ENCODE results near the gene SERINC5.
"Not testable (repeated sequence)": the region's sequence is repeated elsewhere in the genome, so short reads cannot be mapped to it uniquely, and the experiment has no call there.

Gene SERINC5

DNA sequence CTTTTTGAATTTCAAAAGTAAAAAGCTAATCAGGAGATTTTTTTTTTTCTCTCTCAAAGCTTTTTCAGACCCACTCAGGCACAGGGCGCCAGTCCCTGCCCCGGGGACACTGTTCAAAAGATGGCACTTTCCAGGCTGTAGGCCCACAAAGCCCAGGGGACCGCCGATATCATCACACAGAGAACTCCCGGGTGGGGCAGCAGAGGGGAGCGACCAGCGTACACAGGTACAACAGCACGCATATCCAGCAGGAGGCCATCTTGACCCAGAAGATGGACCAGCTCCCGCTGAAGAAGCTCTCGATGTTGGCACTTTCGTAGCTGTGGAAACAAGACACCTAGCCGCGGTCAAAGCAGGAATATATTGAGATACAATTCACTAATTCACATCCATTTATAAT, 112.4 kb downstream of the SERINC5 start:
- in situ Hi-C loops (cut with HindIII; ENCODE audit: low sequenced_read_pairs) = no loop called here

DNA sequence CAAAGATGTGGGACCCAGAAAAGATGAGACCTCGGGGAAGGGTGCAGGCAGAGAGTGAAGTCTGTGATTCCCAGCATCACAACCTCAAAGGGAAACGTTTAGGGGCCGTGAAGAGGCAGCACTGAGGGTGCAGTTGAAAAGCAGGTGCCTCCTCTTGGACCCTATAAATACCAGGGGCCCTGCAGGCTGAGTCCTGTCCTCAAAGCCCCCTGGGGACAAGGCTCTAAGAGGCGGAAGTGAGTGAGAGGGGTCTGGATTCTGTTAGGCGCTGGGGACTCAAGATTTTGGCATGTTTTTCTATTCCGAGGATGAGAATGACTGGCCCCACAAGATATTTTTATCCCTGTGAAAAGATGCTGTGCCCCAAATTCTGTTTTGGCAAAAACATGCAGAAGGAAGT, 112.9 kb downstream of the SERINC5 start:
- in situ Hi-C loops (cut with HindIII; ENCODE audit: low sequenced_read_pairs) = no loop called here

DNA sequence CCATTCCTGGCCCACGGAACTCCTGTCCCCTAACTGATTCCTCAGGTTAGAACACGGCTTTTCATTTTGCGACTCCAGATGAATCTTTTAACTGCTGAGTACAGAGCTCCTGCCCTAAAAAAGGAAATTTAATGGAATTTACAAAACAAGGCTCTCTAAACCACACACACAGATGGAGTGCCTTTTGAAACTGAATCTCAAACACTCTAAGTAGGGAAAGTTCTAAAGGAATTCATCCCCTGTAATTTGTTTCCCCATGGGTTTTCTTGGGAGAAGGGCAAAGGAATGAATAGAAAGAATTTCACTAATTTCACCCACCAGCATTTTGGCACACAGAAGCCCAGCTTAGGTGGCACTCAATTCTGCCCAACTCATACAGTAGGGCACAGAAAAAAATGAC, 114.2 kb downstream of the SERINC5 start:
- in situ Hi-C loops (cut with HindIII; ENCODE audit: low sequenced_read_pairs) = no loop called here

DNA sequence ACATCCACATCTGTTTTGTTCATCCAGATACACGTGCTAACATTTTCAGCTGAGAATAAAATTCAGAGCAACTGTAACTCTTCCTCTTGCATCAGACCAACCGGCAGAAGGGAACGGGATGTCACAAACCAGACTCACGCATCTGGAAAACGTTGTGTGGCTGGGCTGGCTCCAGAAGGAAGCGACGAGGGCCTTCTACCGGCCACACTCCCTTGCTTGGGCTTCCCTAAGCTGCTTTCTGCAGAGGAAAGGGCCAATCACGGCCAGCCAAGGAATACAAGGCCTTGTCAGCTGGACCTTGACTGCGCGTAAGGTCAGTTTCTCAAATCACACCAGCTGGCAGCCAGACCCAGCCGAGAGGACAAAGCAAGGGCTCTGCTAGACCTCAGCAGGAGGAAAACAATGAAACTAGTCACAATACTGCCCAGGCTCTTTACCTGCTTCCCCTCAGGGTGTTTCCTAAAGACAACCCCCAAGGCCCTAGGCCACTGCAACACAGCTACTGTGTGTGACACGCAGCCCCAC, 114.6 kb downstream of the SERINC5 start:
- in situ Hi-C loops (cut with HindIII; ENCODE audit: low sequenced_read_pairs) = no loop called here

DNA sequence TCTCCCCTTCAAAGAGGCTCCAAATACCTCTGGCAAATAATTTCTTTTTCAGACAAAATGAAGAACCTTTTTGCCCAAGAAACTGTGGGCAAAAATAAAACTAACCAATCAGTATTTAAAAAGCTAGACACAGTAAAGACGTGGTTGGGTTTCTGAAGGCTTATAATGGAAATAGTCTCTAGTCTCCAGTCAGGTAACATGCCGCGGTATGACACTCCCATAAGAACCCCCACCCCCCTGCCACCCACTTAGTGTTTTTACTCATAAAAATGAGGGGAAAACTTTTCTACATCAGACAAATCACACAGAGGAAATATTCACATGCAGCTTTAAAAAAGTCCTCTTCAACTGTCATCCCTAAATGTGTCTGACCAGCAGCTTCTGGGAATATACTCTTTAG, 115.4 kb downstream of the SERINC5 start:
- in situ Hi-C loops (cut with HindIII; ENCODE audit: low sequenced_read_pairs) = no loop called here

DNA sequence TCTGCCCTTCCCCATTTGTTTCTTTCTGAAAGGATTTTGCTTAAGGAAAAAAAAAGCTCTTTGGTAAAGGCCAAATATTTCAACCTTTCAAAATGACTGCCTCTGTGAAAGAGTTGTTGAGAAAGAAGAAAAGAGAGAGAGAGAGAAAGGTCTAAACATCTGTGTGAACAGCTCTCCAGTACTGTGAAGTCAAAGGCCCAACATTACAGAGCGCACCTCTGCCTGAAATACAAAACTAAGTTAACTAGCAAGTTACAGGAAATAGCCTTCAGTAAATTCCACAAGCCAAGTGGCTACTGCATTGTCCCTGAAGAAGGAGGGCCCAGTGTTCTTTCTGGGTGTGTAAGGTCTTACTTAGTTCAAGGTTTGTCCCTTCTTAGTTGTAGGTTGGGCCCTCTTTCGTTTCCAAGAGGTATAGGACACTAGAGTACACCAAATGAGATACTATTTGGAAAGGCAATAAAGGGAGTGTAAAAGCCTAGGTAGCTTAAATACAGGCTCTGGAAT, 116.3 kb downstream of the SERINC5 start:
- in situ Hi-C loops (cut with HindIII; ENCODE audit: low sequenced_read_pairs) = no loop called here

DNA sequence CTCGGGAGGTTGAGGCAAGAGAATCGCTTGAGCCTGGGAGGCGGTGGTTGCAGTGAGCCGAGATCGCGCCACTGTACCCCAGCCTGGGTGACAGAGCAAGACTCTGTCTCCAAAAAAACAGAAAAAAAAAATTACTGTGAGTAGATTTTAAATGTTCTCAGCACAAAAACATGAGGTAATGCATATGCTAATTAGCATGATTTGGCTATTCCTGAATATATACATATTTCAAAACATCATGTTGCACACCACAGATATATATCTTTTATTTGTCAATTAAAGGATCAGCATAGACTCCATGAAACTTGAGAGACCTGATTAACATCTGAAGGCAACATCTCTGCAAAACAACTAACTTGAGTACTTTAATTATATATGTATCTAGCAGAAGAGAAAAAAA, 117.4 kb downstream of the SERINC5 start:
- in situ Hi-C loops (cut with HindIII; ENCODE audit: low sequenced_read_pairs) = no loop called here

DNA sequence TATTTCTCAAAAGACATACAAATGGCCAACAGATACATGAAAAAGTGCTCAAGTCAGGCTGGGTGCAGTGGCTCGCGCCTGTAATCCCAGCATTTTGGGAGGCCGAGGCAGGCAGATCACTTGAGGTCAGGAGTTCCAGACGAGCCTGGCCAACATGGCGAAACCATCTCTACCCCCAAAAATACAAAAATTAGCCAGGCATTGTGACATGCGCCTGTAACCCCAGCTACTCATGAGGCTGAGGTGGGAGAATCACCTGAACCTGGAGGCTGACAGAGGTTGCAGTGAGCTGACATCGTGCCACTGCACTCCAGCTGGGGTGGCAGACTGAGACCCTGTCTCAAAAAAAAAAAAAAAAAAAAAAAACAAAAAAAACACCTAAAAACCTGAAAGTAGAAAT, 119.0 kb downstream of the SERINC5 start:
- in situ Hi-C loops (cut with HindIII; ENCODE audit: low sequenced_read_pairs) = not testable (repeated sequence)

DNA sequence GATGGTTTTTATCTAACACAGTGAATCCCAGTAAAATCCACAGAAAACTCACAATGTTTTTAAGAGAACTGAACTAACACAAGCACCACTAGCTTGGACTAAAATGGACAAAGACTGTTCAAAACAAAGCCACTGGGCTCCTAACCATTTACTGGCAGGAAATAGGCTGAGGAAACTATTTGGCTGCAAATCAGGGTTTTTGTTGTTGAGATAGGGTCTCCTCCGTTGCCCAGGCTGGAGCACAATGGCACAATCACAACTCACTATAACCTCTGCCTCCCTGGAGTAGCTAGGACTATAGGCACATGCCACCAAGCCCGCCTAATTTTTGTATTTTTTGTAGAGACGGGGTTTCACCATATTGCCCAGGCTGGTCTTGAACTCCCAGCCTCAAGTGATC, 121.0 kb downstream of the SERINC5 start:
- in situ Hi-C loops (cut with HindIII; ENCODE audit: low sequenced_read_pairs) = no loop called here

DNA sequence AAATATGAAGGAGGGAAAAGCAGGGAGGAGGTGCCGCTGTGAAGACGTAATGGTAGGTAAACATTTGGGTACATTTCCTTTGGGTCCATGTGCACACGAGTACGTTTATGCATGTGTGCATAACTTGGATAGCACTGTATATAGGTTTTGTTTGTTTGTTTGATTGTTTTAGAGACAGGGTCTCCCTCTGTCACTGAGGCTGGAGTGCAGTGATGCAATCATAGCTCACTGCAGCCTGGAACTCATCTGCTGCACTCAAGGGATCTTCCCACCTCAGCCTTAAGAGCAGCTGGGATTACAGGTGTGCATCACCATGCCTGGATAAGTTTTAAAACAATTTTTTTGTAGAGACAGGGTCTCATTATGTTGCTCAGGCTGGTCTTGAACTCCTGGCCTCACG, 126.7 kb downstream of the SERINC5 start:
- in situ Hi-C loops (cut with HindIII; ENCODE audit: low sequenced_read_pairs) = no loop called here

DNA sequence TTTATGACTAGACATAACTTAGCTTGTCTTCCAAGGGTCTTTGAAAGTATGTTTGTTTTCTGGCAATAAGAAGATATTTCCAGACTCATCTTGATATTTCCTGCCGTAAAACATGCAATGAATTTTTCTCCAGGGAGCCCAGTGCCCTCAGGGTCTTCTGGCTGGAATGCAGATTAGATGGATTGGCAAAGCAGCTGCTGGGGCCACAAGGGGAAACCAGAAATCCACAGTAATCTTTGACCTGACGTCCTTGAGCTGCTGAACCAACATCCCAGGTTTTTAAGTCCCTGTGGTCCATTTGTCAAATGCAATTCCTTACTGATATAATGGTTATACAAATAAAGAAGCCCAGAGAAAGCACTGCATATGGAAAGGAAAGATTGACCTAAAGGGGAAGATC, 127.7 kb downstream of the SERINC5 start:
- in situ Hi-C loops (cut with HindIII; ENCODE audit: low sequenced_read_pairs) = no loop called here

DNA sequence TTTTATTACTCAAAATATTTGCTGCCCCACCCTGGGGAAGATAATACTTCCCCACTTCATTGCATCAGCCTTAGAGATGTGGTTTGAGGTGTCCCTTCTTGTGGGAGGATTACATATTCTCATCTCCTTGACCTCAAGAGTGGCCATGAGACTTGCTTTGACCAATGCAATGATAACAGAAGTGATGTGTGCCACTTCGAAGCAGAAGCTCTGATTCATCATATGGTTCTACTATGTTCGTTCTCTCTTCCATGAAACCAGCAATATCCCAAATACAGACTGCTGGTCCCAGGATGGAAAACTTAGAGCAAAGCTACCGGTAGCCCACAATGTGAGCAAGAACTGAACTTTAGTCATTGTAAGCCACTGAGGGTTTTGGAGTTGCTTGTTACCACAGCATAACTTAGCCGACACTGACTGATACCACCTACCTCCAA, 128.7 kb downstream of the SERINC5 start:
- in situ Hi-C loops (cut with HindIII; ENCODE audit: low sequenced_read_pairs) = no loop called here

DNA sequence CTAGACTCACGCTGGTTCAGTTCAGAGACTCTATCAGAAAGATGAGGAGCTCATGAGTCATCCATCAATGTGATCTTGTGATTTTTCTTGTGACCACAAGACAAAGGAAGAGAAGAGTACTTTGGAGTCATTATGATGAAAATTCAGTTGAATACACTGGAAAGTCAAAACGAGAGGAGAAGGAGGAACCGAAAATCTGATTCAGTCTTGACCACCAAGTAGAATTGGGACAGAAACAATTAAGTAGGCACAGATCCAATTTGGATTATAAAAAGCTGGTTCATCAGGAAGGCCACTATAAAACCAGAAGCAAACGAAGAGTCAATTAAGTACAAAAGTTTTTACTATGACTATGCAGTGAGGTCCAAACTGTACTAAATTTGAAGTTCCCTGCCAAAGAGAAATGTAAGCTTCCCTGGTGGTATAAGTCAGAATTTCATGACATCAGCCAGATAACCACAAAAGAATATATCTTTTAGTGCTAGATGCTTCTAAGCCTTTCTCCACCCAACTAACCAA, 129.8 kb downstream of the SERINC5 start:
- in situ Hi-C loops (cut with HindIII; ENCODE audit: low sequenced_read_pairs) = no loop called here

DNA sequence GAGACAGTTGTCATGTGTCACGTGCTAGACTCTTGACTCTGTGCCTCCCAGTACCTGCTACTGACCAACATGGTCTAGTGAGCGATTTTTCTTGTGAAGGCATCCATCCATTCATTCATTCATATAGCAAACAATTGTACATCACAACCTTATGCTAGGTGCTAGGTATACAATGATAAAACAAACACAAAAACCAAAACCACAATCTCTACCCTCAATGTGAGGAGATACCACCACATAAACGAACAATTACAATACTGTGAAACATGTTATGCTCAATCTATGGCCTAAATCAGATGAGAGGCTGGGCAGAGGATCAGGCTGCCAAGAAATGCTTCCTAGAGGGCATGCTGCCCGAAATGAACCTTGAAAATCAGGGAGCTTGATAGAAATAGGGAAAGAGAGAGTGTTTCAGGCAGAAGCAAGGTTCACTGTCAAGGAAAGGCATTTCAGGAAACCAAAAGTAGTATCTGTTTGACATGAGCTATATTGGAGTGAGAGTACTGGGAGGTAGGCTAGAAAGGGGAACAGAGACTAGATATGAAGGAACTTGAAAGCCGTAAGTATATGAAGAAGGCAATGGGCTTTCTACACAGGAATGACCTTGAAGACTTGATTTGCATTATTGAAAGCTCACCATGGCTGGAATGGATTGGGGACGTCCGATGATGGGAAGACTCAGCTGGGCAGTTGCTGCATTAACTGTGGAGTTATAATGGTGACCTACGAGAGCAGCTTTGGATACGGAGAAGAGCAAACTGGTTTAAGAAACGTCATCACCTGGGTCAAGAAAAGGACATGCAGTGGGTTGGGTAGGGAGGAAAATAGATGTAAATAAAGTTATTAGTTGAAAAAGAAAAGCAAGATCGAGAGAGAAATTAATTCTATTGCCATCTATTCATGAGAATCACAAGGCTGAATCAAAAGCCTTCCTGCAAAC, 130.6 kb downstream of the SERINC5 start:
- in situ Hi-C loops (cut with HindIII; ENCODE audit: low sequenced_read_pairs) = no loop called here

DNA sequence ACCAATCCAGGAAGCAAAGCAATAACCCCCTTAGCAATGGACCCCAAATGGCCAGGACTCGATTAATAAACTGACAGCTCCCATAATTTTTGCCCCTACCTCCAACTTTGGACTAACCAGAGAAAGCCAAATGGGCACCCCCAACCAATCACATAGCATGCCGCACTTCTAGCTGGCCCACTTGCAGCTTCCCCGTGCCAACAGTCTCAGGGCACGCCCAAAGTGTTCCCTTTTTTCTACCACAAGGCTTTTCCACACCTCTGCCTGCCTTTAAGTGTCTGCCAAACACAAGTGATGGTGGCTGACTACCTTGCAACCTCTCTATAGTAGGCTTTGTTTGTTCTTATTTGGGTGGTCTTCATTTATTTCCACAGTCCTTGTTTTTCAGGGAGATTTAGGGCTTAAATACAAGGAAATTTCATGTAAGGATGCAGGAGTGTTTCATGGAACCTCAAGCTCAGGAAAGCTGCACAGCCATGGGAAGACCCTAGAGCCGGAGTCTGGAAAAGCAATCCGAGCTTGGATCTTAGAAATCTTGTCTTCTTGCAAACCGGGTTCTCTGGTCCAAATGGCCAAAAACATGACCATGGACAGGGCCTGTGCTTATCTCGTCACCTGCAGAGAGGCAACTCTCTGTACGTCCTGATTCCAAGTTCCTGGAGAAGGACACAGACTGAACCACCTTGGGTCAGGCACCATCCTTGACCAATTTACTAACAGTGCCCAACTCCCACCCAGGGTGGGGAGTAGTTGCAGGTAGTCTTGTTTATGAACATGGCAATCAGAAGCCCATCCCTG, 131.5 kb downstream of the SERINC5 start:
- in situ Hi-C loops (cut with HindIII; ENCODE audit: low sequenced_read_pairs) = no loop called here

DNA sequence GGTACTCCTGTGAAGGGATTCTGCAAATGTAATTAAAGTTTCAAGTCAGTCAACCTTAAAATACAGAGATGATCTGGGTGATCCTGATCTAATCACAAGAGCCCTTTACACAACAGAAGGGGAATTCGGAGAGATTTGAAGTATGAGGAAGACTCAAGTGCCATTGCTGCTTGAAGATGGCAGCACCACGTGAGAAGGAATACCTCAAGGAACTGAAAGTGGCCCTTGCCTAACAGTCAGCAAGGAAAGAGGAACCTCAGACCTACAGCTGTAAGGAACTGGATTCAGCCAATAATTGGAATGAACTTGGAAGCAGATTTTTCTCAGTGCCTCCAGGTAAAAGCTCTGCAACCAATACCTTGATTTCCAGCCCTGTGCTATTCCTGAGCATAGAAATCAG, 133.3 kb downstream of the SERINC5 start:
- in situ Hi-C loops (cut with HindIII; ENCODE audit: low sequenced_read_pairs) = no loop called here

DNA sequence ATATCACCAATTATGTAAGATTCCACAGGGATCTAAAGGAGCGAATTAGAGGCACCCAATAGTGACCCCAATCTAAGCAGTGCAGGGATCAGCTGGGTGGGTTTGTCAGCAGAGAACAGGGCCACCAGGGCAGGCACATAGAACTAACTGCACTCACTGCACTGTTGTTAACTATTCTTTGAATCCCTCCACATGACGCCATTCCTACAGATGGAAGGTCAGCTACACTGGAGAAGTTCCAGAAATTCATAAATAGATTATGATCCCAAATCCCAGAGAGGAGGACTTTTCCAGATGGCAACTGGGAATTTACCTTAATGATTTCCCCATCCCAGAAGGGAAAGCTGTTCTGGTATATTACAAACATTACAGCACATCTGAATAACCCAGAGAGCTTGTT, 136.5 kb downstream of the SERINC5 start:
- in situ Hi-C loops (cut with HindIII; ENCODE audit: low sequenced_read_pairs) = no loop called here

DNA sequence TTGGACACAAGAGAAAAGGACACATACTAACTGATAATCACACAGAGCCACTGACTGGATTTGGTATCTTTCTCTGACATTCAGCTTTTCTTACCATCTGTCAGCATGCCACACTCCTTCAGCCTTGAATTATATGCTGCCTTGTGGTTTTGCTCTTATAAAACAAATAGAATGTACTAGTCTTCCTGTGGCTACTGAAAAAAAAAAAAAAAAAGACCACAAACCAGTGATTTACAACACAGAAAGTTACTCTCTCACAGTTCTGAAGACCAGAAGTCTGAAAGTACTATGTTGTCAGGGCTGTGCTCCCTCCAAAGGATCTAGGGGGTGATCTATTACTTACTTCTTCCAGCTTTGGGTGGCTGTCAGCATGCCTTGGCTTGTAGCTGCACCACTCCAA, 138.4 kb downstream of the SERINC5 start:
- in situ Hi-C loops (cut with HindIII; ENCODE audit: low sequenced_read_pairs) = no loop called here

DNA sequence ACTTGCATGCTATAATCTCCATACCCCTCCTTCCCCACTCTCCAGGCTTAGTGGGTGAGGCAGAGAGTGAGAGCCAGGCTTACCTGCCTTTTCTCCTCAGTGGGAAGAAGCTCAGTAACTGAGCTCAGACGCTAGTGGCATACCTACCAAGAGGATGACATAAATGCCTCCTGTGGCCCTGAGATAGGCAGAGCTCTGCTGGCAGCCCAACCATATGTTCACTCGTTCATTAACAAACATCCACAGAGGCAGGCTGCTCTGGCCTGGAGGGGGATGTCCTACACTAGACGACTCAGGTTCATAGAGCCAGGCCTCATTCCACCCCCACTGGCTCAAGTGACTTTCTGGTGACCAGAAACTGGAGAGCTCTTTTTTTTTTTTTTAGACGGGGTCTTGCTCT, 139.4 kb downstream of the SERINC5 start:
- in situ Hi-C loops (cut with HindIII; ENCODE audit: low sequenced_read_pairs) = no loop called here

DNA sequence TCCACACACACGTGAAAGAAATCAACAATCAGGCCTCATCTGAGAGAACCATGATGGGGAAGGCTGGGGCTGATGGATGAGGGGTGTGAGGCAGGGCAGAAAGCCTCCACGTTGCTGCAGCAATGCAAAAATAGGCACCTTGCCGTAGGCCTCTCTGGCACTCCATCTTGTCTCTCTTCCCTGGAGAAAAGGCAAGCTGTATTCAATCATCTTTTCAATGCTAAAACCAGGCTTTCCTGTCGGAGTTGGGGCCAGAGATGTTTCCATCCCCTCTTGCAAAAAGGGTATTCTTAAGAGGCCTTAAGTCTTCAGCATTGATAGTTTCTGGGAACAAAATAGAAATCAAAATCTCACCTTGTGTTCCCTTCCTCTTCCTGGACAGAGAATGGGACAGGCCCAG, 139.8 kb downstream of the SERINC5 start:
- in situ Hi-C loops (cut with HindIII; ENCODE audit: low sequenced_read_pairs) = no loop called here

DNA sequence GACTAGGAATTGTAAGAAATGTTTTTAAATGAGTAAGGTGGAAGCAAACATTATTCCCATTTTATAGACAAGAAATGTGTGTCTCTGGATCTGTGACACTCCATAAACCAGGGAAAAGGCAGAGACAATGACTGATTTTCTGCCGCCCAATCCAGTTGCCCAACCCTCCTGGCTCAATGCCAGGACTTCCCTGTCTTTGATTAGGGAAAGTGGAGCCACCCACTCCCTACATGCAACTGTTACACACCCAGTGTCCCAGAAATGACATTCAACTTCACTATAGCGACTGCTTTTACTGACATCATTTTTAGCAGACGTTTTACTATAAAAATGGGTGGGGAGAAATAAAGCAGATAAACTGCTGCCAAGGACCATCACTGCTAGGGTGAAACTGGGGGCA, 141.0 kb downstream of the SERINC5 start:
- in situ Hi-C loops (cut with HindIII; ENCODE audit: low sequenced_read_pairs) = no loop called here
